Measurements from ENCODE around the gene WDR26.
"Not testable (repeated sequence)": the region's sequence is repeated elsewhere in the genome, so short reads cannot be mapped to it uniquely, and the experiment has no call there.

DNA sequence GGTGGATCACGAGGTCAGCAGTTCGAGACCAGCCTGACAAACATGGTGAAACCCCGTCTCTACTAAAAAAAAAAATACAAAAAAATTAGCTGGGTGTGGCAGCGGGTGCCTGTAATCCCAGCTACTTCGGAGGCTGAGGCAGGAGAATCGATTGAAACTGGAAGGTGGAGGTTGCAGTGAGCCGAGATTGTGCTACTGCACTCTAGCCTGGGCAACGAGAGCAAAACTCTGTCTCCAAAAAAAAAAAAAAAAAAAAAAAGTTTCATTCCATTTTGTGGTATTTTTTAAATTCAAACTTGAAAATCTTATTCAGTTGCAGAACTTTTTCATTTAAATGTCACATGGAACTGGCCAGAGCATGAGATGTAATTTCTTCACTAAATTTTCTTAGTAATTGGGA is 7.7 kb downstream of the WDR26 start:
- TF ChIP-seq, protein P1, sequence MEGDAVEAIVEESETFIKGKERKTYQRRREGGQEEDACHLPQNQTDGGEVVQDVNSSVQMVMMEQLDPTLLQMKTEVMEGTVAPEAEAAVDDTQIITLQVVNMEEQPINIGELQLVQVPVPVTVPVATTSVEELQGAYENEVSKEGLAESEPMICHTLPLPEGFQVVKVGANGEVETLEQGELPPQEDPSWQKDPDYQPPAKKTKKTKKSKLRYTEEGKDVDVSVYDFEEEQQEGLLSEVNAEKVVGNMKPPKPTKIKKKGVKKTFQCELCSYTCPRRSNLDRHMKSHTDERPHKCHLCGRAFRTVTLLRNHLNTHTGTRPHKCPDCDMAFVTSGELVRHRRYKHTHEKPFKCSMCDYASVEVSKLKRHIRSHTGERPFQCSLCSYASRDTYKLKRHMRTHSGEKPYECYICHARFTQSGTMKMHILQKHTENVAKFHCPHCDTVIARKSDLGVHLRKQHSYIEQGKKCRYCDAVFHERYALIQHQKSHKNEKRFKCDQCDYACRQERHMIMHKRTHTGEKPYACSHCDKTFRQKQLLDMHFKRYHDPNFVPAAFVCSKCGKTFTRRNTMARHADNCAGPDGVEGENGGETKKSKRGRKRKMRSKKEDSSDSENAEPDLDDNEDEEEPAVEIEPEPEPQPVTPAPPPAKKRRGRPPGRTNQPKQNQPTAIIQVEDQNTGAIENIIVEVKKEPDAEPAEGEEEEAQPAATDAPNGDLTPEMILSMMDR (IDR thresholded peaks at IDR 0.05), result not testable (repeated sequence)
- TF ChIP-seq POLR2A (IDR thresholded peaks at IDR 0.05), result not testable (repeated sequence)
